SK-N-SH treated with all-trans-retinoic acid at 6 μM for 48 hours (cell line): Measurements from ENCODE around the gene MACF1.

Source experiments
- ATAC-seq: fragments of 200-7000 bp; cut with Tn5 transposase; 3 replicates; pipeline ENCODE4 v1.9.1; 2020; ENCODE audit warnings: mild to moderate bottlenecking, moderate library complexity
- ARNTL ChIP-seq: fragments of 450-650 bp; formaldehyde crosslinking; IDR thresholded peaks from 2 replicates; pipeline ENCODE4 v1.5.0; 2020; ENCODE audit warnings: low read depth, mild to moderate bottlenecking, moderate library complexity, borderline replicate concordance
- BACH2 ChIP-seq: fragments of 250-450 bp; sonication (Bioruptor Pico); IDR thresholded peaks from 2 replicates; pipeline ENCODE4 v1.9.0; 2021; ENCODE audit warnings: mild to moderate bottlenecking, borderline replicate concordance
- CSDC2 ChIP-seq: fragments of 250-450 bp; sonication (Bioruptor Pico); IDR thresholded peaks from 2 replicates; pipeline ENCODE4 v1.5.0; 2020; ENCODE audit warnings: mild to moderate bottlenecking, moderate library complexity
- ESRRG ChIP-seq: fragments of 250-450 bp; sonication (Bioruptor Pico); IDR thresholded peaks from 2 replicates; pipeline ENCODE4 v1.6.1; 2021; ENCODE audit warnings: mild to moderate bottlenecking
- GLIS3 ChIP-seq: fragments of 250-450 bp; sonication (Bioruptor Pico); IDR thresholded peaks from 2 replicates; pipeline ENCODE4 v1.5.0; 2020; ENCODE audit warnings: mild to moderate bottlenecking, moderate library complexity
- ISL1 ChIP-seq: fragments of 250-450 bp; sonication (Bioruptor Pico); IDR thresholded peaks from 2 replicates; pipeline ENCODE4 v2.1.2; 2022; ENCODE audit warnings: mild to moderate bottlenecking, moderate library complexity
- OSR1 ChIP-seq: fragments of 250-450 bp; sonication (Bioruptor Pico); IDR thresholded peaks from 2 replicates; pipeline ENCODE4 v1.8.0; 2022; ENCODE audit warnings: moderate library complexity, mild to moderate bottlenecking, inconsistent platforms
- RARB ChIP-seq: fragments of 250-450 bp; sonication (Bioruptor Pico); IDR thresholded peaks from 2 replicates; pipeline ENCODE4 v1.8.0; 2021; ENCODE audit warnings: mild to moderate bottlenecking, moderate library complexity
- SNAI2 ChIP-seq: fragments of 250-450 bp; sonication (Bioruptor Pico); IDR thresholded peaks from 2 replicates; pipeline ENCODE4 v1.5.0; 2020; ENCODE audit warnings: mild to moderate bottlenecking, moderate library complexity
- TCF4 ChIP-seq: fragments of 250-450 bp; sonication (Bioruptor Pico); IDR thresholded peaks from 2 replicates; pipeline ENCODE4 v1.8.0; 2021; ENCODE audit warnings: mild to moderate bottlenecking, moderate library complexity, borderline replicate concordance
- TOX ChIP-seq: fragments of 250-450 bp; sonication (Bioruptor Pico); IDR thresholded peaks from 2 replicates; pipeline ENCODE4 v1.8.0; 2021; ENCODE audit warnings: mild to moderate bottlenecking, moderate library complexity, borderline replicate concordance
- ZC3H10 ChIP-seq: fragments of 250-450 bp; sonication (Bioruptor Pico); IDR thresholded peaks from 2 replicates; pipeline ENCODE4 v1.5.1; 2021; ENCODE audit warnings: mild to moderate bottlenecking, moderate library complexity
- ZFP3 ChIP-seq: fragments of 250-450 bp; sonication (Bioruptor Pico); IDR thresholded peaks from 2 replicates; pipeline ENCODE4 v1.5.0; 2020; ENCODE audit warnings: mild to moderate bottlenecking, moderate library complexity
- ZFP30 ChIP-seq: fragments of 450-650 bp; formaldehyde crosslinking; IDR thresholded peaks from 2 replicates; pipeline ENCODE4 v1.5.0; 2022; ENCODE audit warnings: mild to moderate bottlenecking, moderate library complexity
- ZNF565 ChIP-seq: fragments of 450-650 bp; formaldehyde crosslinking; conservative IDR thresholded peaks from 2 replicates; pipeline ENCODE4 v1.5.0; 2020; ENCODE audit warnings: low read depth, mild to moderate bottlenecking, moderate library complexity
- ZNF70 ChIP-seq: fragments of 450-650 bp; formaldehyde crosslinking; IDR thresholded peaks from 2 replicates; pipeline ENCODE4 v1.5.0; 2020; ENCODE audit warnings: mild to moderate bottlenecking, moderate library complexity
- ZNF8 ChIP-seq: fragments of 450-650 bp; formaldehyde crosslinking; IDR thresholded peaks from 2 replicates; pipeline ENCODE4 v1.5.0; 2020; ENCODE audit warnings: mild to moderate bottlenecking, moderate library complexity
- TF ChIP-seq, protein P1 (sequence below): fragments of 250-450 bp; sonication (Bioruptor Pico); IDR thresholded peaks from 2 replicates; pipeline ENCODE4 v1.5.0; 2020; ENCODE audit warnings: mild to moderate bottlenecking, moderate library complexity
- TF ChIP-seq, protein P2 (sequence below): fragments of 250-450 bp; sonication (Bioruptor Pico); IDR thresholded peaks from 2 replicates; pipeline ENCODE4 v1.5.1; 2021; ENCODE audit warnings: mild to moderate bottlenecking, moderate library complexity
- TF ChIP-seq, protein P3 (sequence below): fragments of 250-450 bp; sonication (Bioruptor Pico); IDR thresholded peaks from 2 replicates; pipeline ENCODE4 v1.8.0; 2020; ENCODE audit warnings: mild to moderate bottlenecking, moderate library complexity, borderline replicate concordance

Gene MACF1

DNA sequence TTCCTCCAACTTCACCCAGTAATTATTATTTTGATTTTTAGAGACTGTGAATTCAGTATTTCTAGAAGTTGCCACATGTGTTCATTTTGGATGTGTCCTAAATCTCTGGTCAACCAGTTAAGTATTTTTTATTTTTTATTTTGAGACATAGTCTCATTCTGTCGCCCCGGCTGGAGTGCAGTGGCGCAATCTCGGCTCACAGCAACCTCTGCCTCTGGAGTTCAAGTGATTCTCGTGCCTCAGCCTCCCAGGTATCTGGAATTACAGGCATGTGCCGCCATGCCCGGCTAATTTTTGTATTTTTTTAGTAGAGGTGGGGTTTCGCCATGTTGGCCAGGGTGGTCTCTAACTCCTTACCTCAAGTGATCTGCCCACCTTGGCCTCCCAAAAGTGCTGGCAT lies 8.0 kb downstream of the MACF1 start (continued):
- TF ChIP-seq, protein P1, sequence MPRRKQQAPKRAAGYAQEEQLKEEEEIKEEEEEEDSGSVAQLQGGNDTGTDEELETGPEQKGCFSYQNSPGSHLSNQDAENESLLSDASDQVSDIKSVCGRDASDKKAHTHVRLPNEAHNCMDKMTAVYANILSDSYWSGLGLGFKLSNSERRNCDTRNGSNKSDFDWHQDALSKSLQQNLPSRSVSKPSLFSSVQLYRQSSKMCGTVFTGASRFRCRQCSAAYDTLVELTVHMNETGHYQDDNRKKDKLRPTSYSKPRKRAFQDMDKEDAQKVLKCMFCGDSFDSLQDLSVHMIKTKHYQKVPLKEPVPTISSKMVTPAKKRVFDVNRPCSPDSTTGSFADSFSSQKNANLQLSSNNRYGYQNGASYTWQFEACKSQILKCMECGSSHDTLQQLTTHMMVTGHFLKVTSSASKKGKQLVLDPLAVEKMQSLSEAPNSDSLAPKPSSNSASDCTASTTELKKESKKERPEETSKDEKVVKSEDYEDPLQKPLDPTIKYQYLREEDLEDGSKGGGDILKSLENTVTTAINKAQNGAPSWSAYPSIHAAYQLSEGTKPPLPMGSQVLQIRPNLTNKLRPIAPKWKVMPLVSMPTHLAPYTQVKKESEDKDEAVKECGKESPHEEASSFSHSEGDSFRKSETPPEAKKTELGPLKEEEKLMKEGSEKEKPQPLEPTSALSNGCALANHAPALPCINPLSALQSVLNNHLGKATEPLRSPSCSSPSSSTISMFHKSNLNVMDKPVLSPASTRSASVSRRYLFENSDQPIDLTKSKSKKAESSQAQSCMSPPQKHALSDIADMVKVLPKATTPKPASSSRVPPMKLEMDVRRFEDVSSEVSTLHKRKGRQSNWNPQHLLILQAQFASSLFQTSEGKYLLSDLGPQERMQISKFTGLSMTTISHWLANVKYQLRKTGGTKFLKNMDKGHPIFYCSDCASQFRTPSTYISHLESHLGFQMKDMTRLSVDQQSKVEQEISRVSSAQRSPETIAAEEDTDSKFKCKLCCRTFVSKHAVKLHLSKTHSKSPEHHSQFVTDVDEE (CRISPR knock-in tag) = no peak
- TF ChIP-seq CSDC2 (no peak), ZNF8 (CRISPR knock-in tag) (no peak), ESRRG (CRISPR knock-in tag) (no peak), BACH2 (no peak), ISL1 (CRISPR knock-in tag) (no peak), ZNF565 (no peak), RARB (CRISPR knock-in tag) (no peak), SNAI2 (no peak), ZFP3 (CRISPR knock-in tag) (no peak)
- TF ChIP-seq, protein P2, sequence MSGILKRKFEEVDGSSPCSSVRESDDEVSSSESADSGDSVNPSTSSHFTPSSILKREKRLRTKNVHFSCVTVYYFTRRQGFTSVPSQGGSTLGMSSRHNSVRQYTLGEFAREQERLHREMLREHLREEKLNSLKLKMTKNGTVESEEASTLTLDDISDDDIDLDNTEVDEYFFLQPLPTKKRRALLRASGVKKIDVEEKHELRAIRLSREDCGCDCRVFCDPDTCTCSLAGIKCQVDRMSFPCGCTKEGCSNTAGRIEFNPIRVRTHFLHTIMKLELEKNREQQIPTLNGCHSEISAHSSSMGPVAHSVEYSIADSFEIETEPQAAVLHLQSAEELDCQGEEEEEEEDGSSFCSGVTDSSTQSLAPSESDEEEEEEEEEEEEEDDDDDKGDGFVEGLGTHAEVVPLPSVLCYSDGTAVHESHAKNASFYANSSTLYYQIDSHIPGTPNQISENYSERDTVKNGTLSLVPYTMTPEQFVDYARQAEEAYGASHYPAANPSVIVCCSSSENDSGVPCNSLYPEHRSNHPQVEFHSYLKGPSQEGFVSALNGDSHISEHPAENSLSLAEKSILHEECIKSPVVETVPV (CRISPR knock-in tag) = no peak

DNA sequence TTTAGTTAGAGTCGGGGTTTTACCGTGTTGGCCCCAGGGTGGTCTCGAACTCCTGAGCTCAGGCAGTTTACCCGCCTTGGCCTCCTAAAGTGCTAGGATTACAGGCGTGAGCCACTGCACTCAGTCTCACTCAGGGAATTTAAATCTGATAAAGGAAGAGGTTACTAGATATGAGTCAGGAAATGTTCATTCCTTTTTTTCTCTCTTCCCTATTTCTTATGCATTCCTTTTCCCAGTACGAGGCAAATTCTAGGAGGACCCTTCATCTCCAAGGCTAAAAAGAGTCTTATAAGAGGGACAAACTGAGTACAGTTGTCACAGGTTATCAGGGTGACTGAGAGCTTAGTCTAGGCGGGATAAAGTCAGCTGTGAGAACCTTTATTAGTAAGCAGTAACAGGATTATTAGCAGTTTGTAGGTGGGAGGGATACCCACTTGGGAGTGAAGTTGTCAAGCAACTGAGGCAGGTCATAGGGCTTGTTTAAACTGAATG lies 9.1 kb downstream of the MACF1 start:
- TF ChIP-seq ZNF8 (CRISPR knock-in tag) = no peak
- TF ChIP-seq ZC3H10 (CRISPR knock-in tag) = 0 out of 2 replicates have a peak, but pooled peaks have one; percentile 40
- TF ChIP-seq, protein P3, sequence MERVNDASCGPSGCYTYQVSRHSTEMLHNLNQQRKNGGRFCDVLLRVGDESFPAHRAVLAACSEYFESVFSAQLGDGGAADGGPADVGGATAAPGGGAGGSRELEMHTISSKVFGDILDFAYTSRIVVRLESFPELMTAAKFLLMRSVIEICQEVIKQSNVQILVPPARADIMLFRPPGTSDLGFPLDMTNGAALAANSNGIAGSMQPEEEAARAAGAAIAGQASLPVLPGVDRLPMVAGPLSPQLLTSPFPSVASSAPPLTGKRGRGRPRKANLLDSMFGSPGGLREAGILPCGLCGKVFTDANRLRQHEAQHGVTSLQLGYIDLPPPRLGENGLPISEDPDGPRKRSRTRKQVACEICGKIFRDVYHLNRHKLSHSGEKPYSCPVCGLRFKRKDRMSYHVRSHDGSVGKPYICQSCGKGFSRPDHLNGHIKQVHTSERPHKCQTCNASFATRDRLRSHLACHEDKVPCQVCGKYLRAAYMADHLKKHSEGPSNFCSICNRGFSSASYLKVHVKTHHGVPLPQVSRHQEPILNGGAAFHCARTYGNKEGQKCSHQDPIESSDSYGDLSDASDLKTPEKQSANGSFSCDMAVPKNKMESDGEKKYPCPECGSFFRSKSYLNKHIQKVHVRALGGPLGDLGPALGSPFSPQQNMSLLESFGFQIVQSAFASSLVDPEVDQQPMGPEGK (CRISPR knock-in tag) = no peak
- no peak for TF ChIP-seq ZFP30 (CRISPR knock-in tag)
- TF ChIP-seq ISL1 (CRISPR knock-in tag) = peak; percentile 49; the same call in 1 of the 2 replicates

DNA sequence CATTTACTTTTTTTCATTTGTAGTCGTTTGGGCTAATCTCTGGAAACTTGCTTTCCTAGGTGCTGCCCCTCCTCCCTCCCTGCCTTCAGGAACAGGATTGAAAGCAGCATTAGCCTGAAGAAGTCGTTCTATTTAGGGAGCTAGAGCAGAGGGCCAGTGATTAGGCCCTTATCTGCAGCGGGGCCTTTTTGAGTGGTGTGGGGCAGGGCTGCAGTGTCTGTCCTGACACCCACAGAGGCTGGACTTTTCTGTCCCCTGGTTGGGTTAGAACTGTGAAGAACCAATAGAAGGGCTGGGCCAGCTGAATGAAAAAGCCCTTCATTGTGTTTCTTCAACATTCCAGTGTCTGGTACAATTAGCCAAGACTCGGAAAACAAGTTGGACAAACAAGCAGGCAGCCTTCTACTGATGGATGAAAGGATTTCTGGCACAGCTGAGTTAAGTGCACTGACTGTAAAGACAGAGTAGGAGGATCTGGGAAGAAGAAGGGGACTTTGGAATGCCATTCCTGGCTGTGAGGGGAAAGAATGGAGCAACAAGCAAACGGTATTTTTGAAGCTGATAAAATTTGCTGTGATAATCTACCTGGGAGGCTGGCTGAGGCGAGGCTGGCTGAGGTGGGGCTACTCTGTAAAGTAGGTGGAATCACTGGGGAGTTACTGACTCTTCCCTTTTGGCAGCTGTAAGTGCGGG lies 9.7 kb downstream of the MACF1 start:
- no peak for TF ChIP-seq OSR1 (CRISPR knock-in tag)
- no peak for TF ChIP-seq ESRRG (CRISPR knock-in tag)
- TF ChIP-seq ISL1 (CRISPR knock-in tag) = peak; percentile 81
- TF ChIP-seq ZFP3 (CRISPR knock-in tag) = no peak
- ATAC-seq = peak; percentile 76

More for the DNA sequence above, 9.1 kb downstream of the MACF1 start:
- peak; percentile 80 for ATAC-seq

DNA sequence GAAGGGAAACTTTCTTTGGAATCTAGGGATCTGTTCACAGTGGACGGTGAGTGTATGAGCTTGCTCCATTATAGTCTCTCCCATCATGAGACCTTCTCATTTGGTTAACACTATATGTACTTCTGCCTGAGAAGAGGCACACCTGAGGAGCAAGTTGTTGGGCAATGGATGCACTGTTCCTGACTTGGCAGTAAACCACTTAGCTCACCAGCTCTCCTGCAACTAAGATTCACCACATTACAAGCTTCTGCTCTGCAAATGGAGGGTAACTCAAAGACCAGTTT lies 10.2 kb downstream of the MACF1 start:
- TF ChIP-seq TOX (CRISPR knock-in tag) = no peak
- no peak for ATAC-seq

DNA sequence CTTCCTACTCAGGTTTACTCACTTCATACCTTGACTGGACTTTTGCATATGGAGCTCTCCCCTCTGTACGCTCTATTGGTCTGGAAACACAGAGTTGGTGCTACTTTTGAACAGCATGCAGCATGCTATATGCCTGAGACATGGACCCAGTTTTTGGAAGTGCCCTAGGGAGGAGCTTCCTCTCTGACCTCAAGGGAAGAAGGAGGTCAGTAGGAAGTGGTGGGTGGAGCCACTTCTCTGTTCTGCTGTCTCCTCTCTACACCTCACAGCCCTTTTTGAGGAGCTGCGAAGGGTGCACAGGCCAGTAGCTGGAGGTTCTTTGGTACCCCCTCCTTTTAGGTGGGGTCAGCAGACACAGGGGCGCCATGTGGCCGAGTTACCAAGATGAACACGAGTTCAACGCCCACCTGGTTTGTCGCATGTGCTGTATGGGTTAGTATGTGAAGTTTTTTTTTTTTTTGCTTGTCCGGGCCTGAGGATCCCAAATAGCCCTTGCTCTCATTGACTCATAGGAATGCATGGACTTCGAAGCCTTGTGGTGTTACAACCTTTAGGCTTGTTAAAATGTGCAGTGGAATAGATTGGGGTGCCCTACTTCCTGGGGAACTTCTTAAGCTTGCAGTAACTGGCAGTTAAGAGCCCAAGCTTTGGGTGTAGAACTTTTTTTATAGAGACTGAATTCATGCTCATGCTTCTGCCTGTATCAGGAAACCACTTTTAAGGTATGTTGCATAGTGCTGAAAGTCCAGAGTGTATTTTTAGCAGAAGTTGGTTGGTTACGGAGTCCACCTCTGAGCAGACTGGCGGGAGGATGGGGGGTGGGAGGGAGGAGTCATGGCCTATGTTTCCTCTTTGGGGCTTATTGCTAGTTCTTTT lies 10.7 kb downstream of the MACF1 start:
- ATAC-seq = 0 out of 3 replicates have a peak, but pooled peaks have one; percentile 8
- no peak for TF ChIP-seq BACH2
- no peak for TF ChIP-seq ESRRG (CRISPR knock-in tag)
- no peak for TF ChIP-seq TCF4 (CRISPR knock-in tag)
- TF ChIP-seq ZNF565 = no peak
- no peak for TF ChIP-seq ZFP30 (CRISPR knock-in tag)
- TF ChIP-seq ARNTL = no peak
- no peak for TF ChIP-seq GLIS3
- TF ChIP-seq CSDC2 = no peak
- TF ChIP-seq, protein P2 (CRISPR knock-in tag) = no peak
- no peak for TF ChIP-seq SNAI2
- TF ChIP-seq ZC3H10 (CRISPR knock-in tag) = no peak
- no peak for TF ChIP-seq RARB (CRISPR knock-in tag)
- TF ChIP-seq ZNF70 = no peak
- TF ChIP-seq, protein P3 (CRISPR knock-in tag) = no peak
